Common myeloid progenitor, CD34-positive (primary cell): ENCODE measurements around the gene COMT.

ENCODE experiments used
- CTCF ChIA-PET: fragments of 350-600 bp; sonication (Branson Sonifier 250); formaldehyde crosslinking; loops from one replicate; lab custom pipeline; 2021; ENCODE audit warnings: antibody characterized with exemption; lab: Charles Lee
- POLR2A ChIA-PET: fragments of 350-600 bp; sonication (Branson Sonifier 250); formaldehyde crosslinking; loops from one replicate; lab custom pipeline; 2021; ENCODE audit warnings: antibody characterized with exemption; lab: Charles Lee
- DNase-seq, 3 donors: peaks; one replicate each; pipeline versions ENCODE4 v3.0.0 to v3.0.0-alpha.2; 2013
- H3K27ac ChIP-seq, 2 experiments: 1 replicate in 1 of 2; 2 replicates in 1 of 2; pipeline ENCODE4 v1.7.0; 2013; ENCODE audit warnings: inconsistent platforms in 2 of 2, low read length in 2 of 2, mild to moderate bottlenecking in 2 of 2, low read depth in 1 of 2, moderate library complexity in 1 of 2; ENCODE audit not compliant: severe bottlenecking in 2 of 2, insufficient read depth in 1 of 2, poor library complexity in 1 of 2
- H3K27me3 ChIP-seq, 5 experiments: replicated peaks in 2 of 5; 1 replicate in 3 of 5; 2 replicates in 2 of 5; pipeline versions ENCODE4 v1.6.1 to v1.7.0; 2013; ENCODE audit warnings: low read length in 4 of 5, mild to moderate bottlenecking in 2 of 5, moderate library complexity in 2 of 5, inconsistent platforms in 1 of 5; ENCODE audit not compliant: insufficient read depth in 5 of 5, control insufficient read depth in 4 of 5
- H3K36me3 ChIP-seq, 4 experiments: 1 replicate in 2 of 4; 2 replicates in 2 of 4; pipeline versions ENCODE4 v1.6.1 to v1.7.0; 2013; ENCODE audit warnings: low read length in 3 of 4, control low read depth in 1 of 4, mild to moderate bottlenecking in 1 of 4; ENCODE audit not compliant: control insufficient read depth in 4 of 4, insufficient read depth in 4 of 4
- H3K4me1 ChIP-seq, 4 experiments: 1 replicate in 3 of 4; 2 replicates in 1 of 4; pipeline versions ENCODE4 v1.6.1 to v1.7.1; 2013; ENCODE audit warnings: low read length in 3 of 4, mild to moderate bottlenecking in 3 of 4, control low read depth in 1 of 4, inconsistent platforms in 1 of 4, moderate library complexity in 1 of 4; ENCODE audit not compliant: control insufficient read depth in 4 of 4, insufficient read depth in 4 of 4; ENCODE audit errors: control extremely low read depth in 1 of 4
- H3K4me3 ChIP-seq, 7 experiments: 1 replicate in 4 of 7; 2 replicates in 3 of 7; pipeline versions ENCODE4 v1.5.1 to v1.7.0; 2013; ENCODE audit warnings: mild to moderate bottlenecking in 7 of 7, low read length in 6 of 7, moderate library complexity in 6 of 7, inconsistent platforms in 2 of 7, low read depth in 2 of 7, control low read depth in 1 of 7; ENCODE audit not compliant: insufficient read depth in 4 of 7, control insufficient read depth in 1 of 7; ENCODE audit errors: extremely low read depth in 1 of 7
- H3K9me3 ChIP-seq, 5 experiments: 1 replicate in 4 of 5; 2 replicates in 1 of 5; pipeline versions ENCODE4 v1.6.1 to v1.7.1; 2013; ENCODE audit warnings: low read length in 4 of 5, mild to moderate bottlenecking in 2 of 5, inconsistent platforms in 1 of 5, low read depth in 1 of 5, moderate library complexity in 1 of 5; ENCODE audit not compliant: control insufficient read depth in 4 of 5, insufficient read depth in 2 of 5; ENCODE audit errors: control extremely low read depth in 1 of 5
- WGBS: methylation state at CpG from one replicate; pipeline ENCODE4 v1.1.5; 2013; ENCODE audit not compliant: insufficient coverage; 5-methylcytosine and 5-hydroxymethylcytosine counted together

The COMT gene

DNA sequence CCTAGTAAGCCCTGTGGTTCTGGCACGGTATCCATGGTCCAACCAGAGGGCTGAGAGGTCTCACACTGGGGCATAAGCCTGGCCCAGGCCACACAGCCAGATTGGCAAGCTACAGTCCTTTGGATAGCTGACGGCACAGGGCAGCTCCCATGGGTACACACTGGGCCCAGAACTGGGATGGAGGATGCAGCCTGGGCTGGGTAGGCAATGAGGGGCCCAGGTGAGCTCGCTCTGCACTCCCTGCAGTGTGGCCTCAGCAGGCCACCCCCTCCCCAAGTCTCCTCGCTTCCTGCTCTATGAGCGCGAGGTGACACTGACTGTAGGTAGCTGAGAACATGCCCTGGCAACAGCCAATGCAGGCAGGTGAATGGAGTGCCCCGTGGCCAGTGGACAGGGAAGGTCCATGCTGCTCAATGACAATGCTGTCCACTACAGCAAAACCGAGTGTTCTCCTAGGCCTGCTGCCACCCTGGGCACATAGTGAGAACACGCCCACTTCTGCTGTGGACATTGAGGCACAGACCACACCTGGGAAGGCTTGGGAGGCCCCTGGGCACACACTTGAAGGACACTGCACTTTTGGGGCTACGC is 71.3 kb downstream of the COMT start:
- H3K4me1 ChIP-seq = peaks cover 0 to 40% (median 28%) of the 10 kb centered on the region in 4 experiments
- 93% methylated on average over 9 of the region's 10 CpGs for WGBS
- CTCF ChIA-PET = interaction anchor here (1.0 to 10.4 kb wide), 14 partner anchors 9 to 271 kb away, joined by 3 to 384 read pairs (median 9); partner anchors contain the start of gene TANGO2
- no peaks in the 10 kb centered on the region for H3K36me3 ChIP-seq
- H3K27ac ChIP-seq = no peak overlapping the region
- POLR2A ChIA-PET = interaction anchor here (0.7 to 4.3 kb wide), 4 partner anchors 35 to 542 kb away, joined by 3 to 33 read pairs (median 6); no protein-coding TSS in a partner anchor
- H3K4me3 ChIP-seq = no peak overlapping the region
- DNase-seq = no peak
- H3K27me3 ChIP-seq = peaks cover 0 to 25% (median 8%) of the 10 kb centered on the region in 5 experiments
- H3K9me3 ChIP-seq = no peaks in the 10 kb centered on the region

- POLR2A ChIA-PET = interaction anchor here (0.7 to 4.3 kb wide), 5 partner anchors 35 to 542 kb away, joined by 3 to 33 read pairs (median 3); no protein-coding TSS in a partner anchor
These were observed 71.9 kb downstream of the COMT start for GRCh38 chr22:20013382-20013871.

DNA sequence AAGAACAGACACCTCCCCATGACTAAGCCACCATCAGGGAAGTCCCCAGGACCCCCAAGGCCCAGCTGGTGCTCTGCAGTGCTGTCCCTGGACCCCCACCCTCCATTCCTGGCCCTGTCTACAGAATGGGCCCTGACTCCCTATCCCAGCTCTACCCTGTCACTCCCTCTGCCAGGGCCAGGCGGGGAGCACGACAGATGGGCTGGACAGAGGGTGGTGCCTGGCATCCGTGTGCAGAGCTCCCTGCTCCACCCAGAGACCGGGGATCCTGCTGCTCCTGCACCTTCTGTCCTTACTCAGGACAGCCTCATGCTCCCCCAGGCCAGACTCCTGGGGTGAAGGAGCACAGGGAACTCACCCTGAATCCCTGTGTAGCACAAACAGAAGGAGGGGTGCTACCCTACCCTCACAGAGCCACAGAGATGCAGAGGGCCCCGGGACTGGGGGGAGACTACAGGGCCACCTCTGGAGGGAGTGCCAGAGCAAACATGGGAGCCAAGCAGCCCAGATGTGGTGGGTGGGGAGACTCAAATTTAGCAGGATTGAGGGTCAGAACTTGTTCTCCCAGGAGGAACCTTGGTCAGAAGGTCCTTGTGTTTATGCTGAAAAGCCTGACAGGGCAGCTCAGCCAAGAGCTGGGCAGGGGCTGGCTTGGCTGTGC is 73.1 kb downstream of the COMT start:
- POLR2A ChIA-PET = interaction anchor here (0.6 to 4.3 kb wide), 3 partner anchors 10 to 438 kb away, joined by 3 to 33 read pairs (median 4); no protein-coding TSS in a partner anchor
- CTCF ChIA-PET = interaction anchor here (1.2 to 10.4 kb wide), 11 partner anchors 7 to 115 kb away, joined by 3 to 384 read pairs (median 9); partner anchors contain the start of gene TANGO2
- 100% methylated on average over 4 of the region's 5 CpGs for WGBS

More at GRCh38 chr22:20013382-20013871, 71.9 kb downstream of the COMT start:
- H3K4me3 ChIP-seq = no peak overlapping the region
- 7% methylated on average over 11 of the region's 11 CpGs for WGBS
- peak; percentile 61 to 82 (median 82) for DNase-seq
- CTCF ChIA-PET = interaction anchor here (1.1 to 10.4 kb wide), 14 partner anchors 9 to 270 kb away, joined by 3 to 384 read pairs (median 10); partner anchors contain the start of gene TANGO2
- H3K27me3 ChIP-seq = peaks cover 0 to 30% (median 14%) of the 10 kb centered on the region in 5 experiments
- H3K36me3 ChIP-seq = no peaks in the 10 kb centered on the region
- H3K9me3 ChIP-seq = no peaks in the 10 kb centered on the region
- no peak overlapping the region for H3K27ac ChIP-seq
- H3K4me1 ChIP-seq = peaks cover 0 to 40% (median 28%) of the 10 kb centered on the region in 4 experiments

GRCh38 chr22:20015187-20015625 is 73.6 kb downstream of the COMT start:
- H3K27me3 ChIP-seq = peaks cover 0 to 36% (median 17%) of the 10 kb centered on the region in 5 experiments
- no peak for DNase-seq
- POLR2A ChIA-PET = interaction anchor here (0.6 to 4.3 kb wide), 2 partner anchors 11 to 45 kb away, joined by 4 to 33 read pairs; no protein-coding TSS in a partner anchor
- H3K4me1 ChIP-seq = peaks cover 0 to 42% (median 29%) of the 10 kb centered on the region in 4 experiments
- H3K4me3 ChIP-seq = no peak overlapping the region
- H3K27ac ChIP-seq = peak overlapping the region in 1 of 2 experiments; percentile 34
- H3K36me3 ChIP-seq = no peaks in the 10 kb centered on the region
- no peaks in the 10 kb centered on the region for H3K9me3 ChIP-seq
- WGBS = 91% methylated on average over 6 of the region's 10 CpGs
- CTCF ChIA-PET = interaction anchor here (0.8 to 10.4 kb wide), 10 partner anchors 10 to 115 kb away, joined by 3 to 384 read pairs (median 7); no protein-coding TSS in a partner anchor

More for the DNA sequence above, 73.1 kb downstream of the COMT start:
- Histone ChIP-seq H3K9me3 (no peaks in the 10 kb centered on the region), H3K4me3 (no peak overlapping the region), H3K27me3 (peaks cover 0 to 36% (median 17%) of the 10 kb centered on the region in 5 experiments), H3K36me3 (no peaks in the 10 kb centered on the region), H3K27ac (no peak overlapping the region), H3K4me1 (peaks cover 0 to 40% (median 28%) of the 10 kb centered on the region in 4 experiments)
- DNase-seq = no peak

- H3K4me3 ChIP-seq = peak overlapping the region; percentile 47 to 85 (median 68)
- WGBS = under 1% methylated on average over 77 of the region's 101 CpGs
- peak in 2 of 3 donors; percentile 41 to 52 for DNase-seq
- ChIA-PET CTCF (interaction anchor here (0.8 to 10.4 kb wide), 8 partner anchors 9 to 114 kb away, joined by 3 to 384 read pairs (median 7); no protein-coding TSS in a partner anchor), POLR2A (interaction anchor here (4.3 kb wide), 1 partner anchor 46 kb away, joined by 33 read pairs; no protein-coding TSS in a partner anchor)
- peaks cover 0 to 36% (median 17%) of the 10 kb centered on the region in 5 experiments for H3K27me3 ChIP-seq
- no peaks in the 10 kb centered on the region for H3K36me3 ChIP-seq
- no peaks in the 10 kb centered on the region for H3K9me3 ChIP-seq
- peak overlapping the region in 1 of 2 experiments; percentile 49 for H3K27ac ChIP-seq
- peaks cover 0 to 45% (median 34%) of the 10 kb centered on the region in 4 experiments for H3K4me1 ChIP-seq
These were observed 74.6 kb downstream of the COMT start for GRCh38 chr22:20015971-20016733.
